GM12878 (cell line): ENCODE measurements around the gene LDB2. TPM values are rescaled to one million over a fixed set of nuclear protein-coding genes. Genes with fewer than 3 reads are reported as not detected.

Experiments used
- ATAC-seq: fragments of 200-7000 bp; cut with Tn5 transposase; 3 replicates; pipeline ENCODE4 v1.9.1; 2020; ENCODE audit warnings: mild to moderate bottlenecking, moderate library complexity
- BruUV-seq: library from RNA; stranded (reverse); fragments of 400-500 nt; replicated peaks from 2 replicates; lab custom pipeline; 2021; lab: Mats Ljungman, UMichigan
- CTCF ChIA-PET: fragments of 300-600 bp; sonication (Branson Sonifier 250); formaldehyde crosslinking; extraction: SDS; loops from one replicate; lab custom pipeline; 2021; ENCODE audit warnings: inconsistent platforms; lab: Yijun Ruan, JAX
- POLR2A ChIA-PET: fragments of 350-600 bp; formaldehyde crosslinking; extraction: SDS; loops from one replicate; lab custom pipeline; 2021; ENCODE audit warnings: inconsistent platforms; lab: Charles Lee
- RAD21 ChIA-PET: fragments of 300-600 bp; sonication (Branson Sonifier 250); formaldehyde crosslinking; loops from one replicate; lab custom pipeline; 2023; ENCODE audit warnings: antibody characterized with exemption; ENCODE audit not compliant: unreplicated experiment; lab: Charles Lee
- SMC1A ChIA-PET: fragments of 300-600 bp; sonication (Branson Sonifier 250); formaldehyde crosslinking; loops from one replicate; lab custom pipeline; 2023; ENCODE audit not compliant: unreplicated experiment, uncharacterized antibody; lab: Charles Lee
- DNase-seq: peaks from one replicate; pipeline ENCODE4 v3.0.0-alpha.2; 2011; ENCODE audit warnings: low read depth, low spot score
- FAIRE-seq: peaks from 3 replicates; lab custom pipeline; 2011; peaks lifted over from hg19 to GRCh38; lab: Jason Lieb, UNC
- H2AFZ ChIP-seq: 2 replicates; pipeline ENCODE4 v1.6.0; 2011; ENCODE audit warnings: low read depth, low read length, control low read depth; ENCODE audit not compliant: control insufficient read depth
- H3K27ac ChIP-seq: 2 replicates; pipeline ENCODE4 v1.5.1; 2011; ENCODE audit warnings: control low read depth; ENCODE audit not compliant: control insufficient read depth, insufficient read depth
- H3K27me3 ChIP-seq, 2 experiments: replicated peaks in 1 of 2; 2 replicates each; pipeline versions ENCODE4 v1.6.0 to v1.6.1; 2011; ENCODE audit warnings: low read length in 1 of 2; ENCODE audit not compliant: control insufficient read depth in 2 of 2, insufficient read depth in 2 of 2
- H3K36me3 ChIP-seq, 2 experiments: 2 replicates each; pipeline ENCODE4 v1.5.1; 2011; ENCODE audit warnings: low read length in 1 of 2; ENCODE audit not compliant: control insufficient read depth in 2 of 2, insufficient read depth in 2 of 2
- H3K4me1 ChIP-seq: 2 replicates; pipeline ENCODE4 v1.6.1; 2011; ENCODE audit warnings: mild to moderate bottlenecking, low read length, moderate library complexity, mixed read lengths; ENCODE audit not compliant: control insufficient read depth, insufficient read depth
- H3K4me2 ChIP-seq: 2 replicates; pipeline ENCODE4 v1.6.0; 2011; ENCODE audit warnings: control low read depth; ENCODE audit not compliant: control insufficient read depth, insufficient read depth
- H3K4me3 ChIP-seq: fragments of 200-600 bp; sonication (generic); 2 replicates; pipeline ENCODE4 v1.5.1; 2016
- H3K79me2 ChIP-seq: 2 replicates; pipeline ENCODE4 v1.6.0; 2011; ENCODE audit warnings: low read length; ENCODE audit not compliant: control insufficient read depth, insufficient read depth
- H3K9ac ChIP-seq: 2 replicates; pipeline ENCODE4 v1.8.0; 2011; ENCODE audit warnings: low read length, control low read depth, mixed read lengths; ENCODE audit not compliant: control insufficient read depth, insufficient read depth
- H3K9me3 ChIP-seq: replicated peaks from 3 replicates; pipeline ENCODE4 v1.5.1; 2011; ENCODE audit warnings: mild to moderate bottlenecking, low read length; ENCODE audit not compliant: control insufficient read depth, insufficient read depth
- H4K20me1 ChIP-seq: 2 replicates; pipeline ENCODE4 v1.6.0; 2011; ENCODE audit not compliant: control insufficient read depth, insufficient read depth
- BCLAF1 ChIP-seq: fragments of 450-650 bp; IDR thresholded peaks from 2 replicates; pipeline ENCODE4 v1.6.1; 2017; ENCODE audit warnings: antibody characterized with exemption, mild to moderate bottlenecking, moderate library complexity
- BRCA1 ChIP-seq: IDR thresholded peaks from 2 replicates; pipeline ENCODE4 v1.6.1; 2011; ENCODE audit warnings: low read depth, low read length, improper control_type of control experiment
- E4F1 ChIP-seq: fragments of 450-650 bp; IDR thresholded peaks from 2 replicates; pipeline ENCODE4 v1.6.1; 2018; ENCODE audit warnings: borderline replicate concordance, mild to moderate bottlenecking; ENCODE audit not compliant: partially characterized antibody
- EP300 ChIP-seq, 2 experiments: fragments of 150-350 bp in 1 of 2; IDR thresholded peaks; 2 replicates each; pipeline ENCODE4 v1.6.1; 2011 to 2012; ENCODE audit warnings: low read depth in 2 of 2, low read length in 2 of 2, borderline replicate concordance in 1 of 2, improper control_type of control experiment in 1 of 2, inconsistent platforms in 1 of 2; ENCODE audit not compliant: control insufficient read depth in 1 of 2
- MEF2B ChIP-seq: fragments of 450-650 bp; IDR thresholded peaks from 2 replicates; pipeline ENCODE4 v1.6.1; 2018; ENCODE audit warnings: mild to moderate bottlenecking, moderate library complexity; ENCODE audit not compliant: partially characterized antibody, poor library complexity, severe bottlenecking
- RELA ChIP-seq: fragments of 450-650 bp; IDR thresholded peaks from 2 replicates; pipeline ENCODE4 v1.8.0; 2014; ENCODE audit warnings: borderline replicate concordance; ENCODE audit not compliant: partially characterized antibody
- RFX5 ChIP-seq: IDR thresholded peaks from 2 replicates; pipeline ENCODE4 v1.6.1; 2011; ENCODE audit warnings: low read depth, low read length, improper control_type of control experiment
- WRNIP1 ChIP-seq: IDR thresholded peaks from 2 replicates; pipeline ENCODE4 v1.6.1; 2011; ENCODE audit warnings: low read depth, low read length, improper control_type of control experiment, borderline replicate concordance
- ZNF24 ChIP-seq: fragments of 450-650 bp; IDR thresholded peaks from 2 replicates; pipeline ENCODE4 v1.6.1; 2017; ENCODE audit warnings: antibody characterized with exemption, mild to moderate bottlenecking
- WGBS: methylation state at CpG from one replicate; pipeline ENCODE4 v1.1.6; 2016; ENCODE audit warnings: low lambda C conversion rate; ENCODE audit not compliant: insufficient replicate concordance, insufficient coverage; ENCODE audit errors: missing lambda C conversion rate; 5-methylcytosine and 5-hydroxymethylcytosine counted together
- in situ Hi-C: fragments of 300-500 bp; cut with MboI; formaldehyde crosslinking; loops from 9 replicates; pipeline ENCODE4 v1.14.3; 2018; ENCODE audit warnings: mixed read lengths
- intact Hi-C: fragments of 100-400 bp; cut with micrococcal nuclease; formaldehyde crosslinking; loops from one replicate; pipeline ENCODE4 v1.14.2; 2022; ENCODE audit not compliant: unreplicated experiment
- polyA plus RNA-seq, 11 experiments: library from polyadenylated mRNA; depleted of rRNA in 4 of 11; unstranded in 6 of 11; stranded (reverse) in 5 of 11; fragments of >200 nt; fragmentation: Nextera tagmentation in 4 of 11; fragmentation: Illumina TruSeq in 1 of 11; extraction: Ambion mirVana in 4 of 11; extraction: Trizol in 1 of 11; gene quantifications; 1 replicate in 1 of 11; 2 replicates in 10 of 11; pipeline versions ENCODE4 v1.2.1 to v1.2.3, GENCODE V29; 2011 to 2016; ENCODE audit warnings: inconsistent platforms in 2 of 11, missing spikeins in 2 of 11, low read depth in 1 of 11
- total RNA-seq, 4 experiments: library from RNA; depleted of rRNA in 3 of 4; stranded (reverse); fragments of >200 nt in 3 of 4; fragmentation: Illumina TruSeq in 1 of 4; extraction: Trizol in 1 of 4; gene quantifications; 2 replicates each; pipeline versions ENCODE4 v1.2.1 to v1.2.3, GENCODE V29; 2013 to 2021
- TF ChIP-seq, protein P1 (sequence below): IDR thresholded peaks from 2 replicates; pipeline ENCODE4 v1.6.1; 2011; ENCODE audit warnings: borderline replicate concordance, low read depth, mild to moderate bottlenecking, moderate library complexity, low read length; ENCODE audit not compliant: insufficient read depth, poor library complexity, severe bottlenecking
- TF ChIP-seq, protein P2 (sequence below): IDR thresholded peaks from 2 replicates; pipeline ENCODE4 v1.6.1; 2012; ENCODE audit warnings: low read length, inconsistent platforms
- TF ChIP-seq, protein P3 (sequence below): fragments of 450-650 bp; formaldehyde crosslinking; IDR thresholded peaks from 2 replicates; pipeline ENCODE4 v1.4.0; 2022; ENCODE audit warnings: mild to moderate bottlenecking, moderate library complexity

Gene LDB2
- total and polyA plus RNA-seq, 10 of the 15 experiments (the other 5 are each of a cell fraction or from before 2014, with no cell fraction given), result 0.15 TPM; not detected in 9

DNA sequence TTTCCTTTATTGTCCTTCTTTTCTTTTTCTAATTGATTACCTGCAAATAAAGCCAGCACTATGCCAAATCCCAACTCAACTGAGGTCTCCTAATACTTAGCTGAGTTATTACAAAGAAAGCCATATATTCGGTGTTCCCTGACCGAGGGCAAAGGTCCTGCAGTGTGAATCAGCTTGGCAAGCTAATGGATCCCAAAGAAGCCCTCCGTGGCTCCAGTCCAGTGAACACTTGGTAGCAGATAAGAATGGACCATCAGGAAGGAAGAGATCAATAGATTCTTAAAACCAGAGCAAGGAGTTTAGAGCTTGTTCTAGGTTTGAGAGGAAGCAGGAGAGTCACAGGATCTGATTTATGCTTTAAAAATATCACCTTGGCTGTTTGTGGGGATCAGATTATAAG, 8.5 kb downstream of the LDB2 start:
- Histone ChIP-seq H4K20me1 (no peaks in the 10 kb centered on the region), H3K27ac (no peak overlapping the region), H3K4me1 (no peaks in the 10 kb centered on the region), H2AFZ (no peak overlapping the region), H3K36me3 (no peaks in the 10 kb centered on the region), H3K79me2 (no peaks in the 10 kb centered on the region), H3K27me3 (no peaks in the 10 kb centered on the region), H3K9me3 (no peaks in the 10 kb centered on the region), H3K4me3 (no peak overlapping the region), H3K4me2 (no peak overlapping the region), H3K9ac (no peak overlapping the region)
- ChIA-PET CTCF (no interaction called here), SMC1A (no interaction called here), RAD21 (no interaction called here), POLR2A (no interaction called here)
- intact Hi-C loops, result no loop called here
- DNase-seq, result no peak
- in situ Hi-C loops, result loop anchor here (10.0 kb wide), 1 partner anchor 55 kb away; no protein-coding TSS in a partner anchor
- no TSS peak for BruUV-seq
- TF ChIP-seq RFX5 (no peak), MEF2B (no peak), BCLAF1 (no peak), WRNIP1 (no peak), BRCA1 (no peak), ZNF24 (no peak), EP300 (IDR thresholded peaks at IDR 0.05; ENCODE audit: borderline replicate concordance in 1 of 2, control insufficient read depth in 1 of 2, low read depth in 2 of 2, low read length in 2 of 2) (no peak), RELA (no peak), E4F1 (no peak)
- TF ChIP-seq, protein P1, sequence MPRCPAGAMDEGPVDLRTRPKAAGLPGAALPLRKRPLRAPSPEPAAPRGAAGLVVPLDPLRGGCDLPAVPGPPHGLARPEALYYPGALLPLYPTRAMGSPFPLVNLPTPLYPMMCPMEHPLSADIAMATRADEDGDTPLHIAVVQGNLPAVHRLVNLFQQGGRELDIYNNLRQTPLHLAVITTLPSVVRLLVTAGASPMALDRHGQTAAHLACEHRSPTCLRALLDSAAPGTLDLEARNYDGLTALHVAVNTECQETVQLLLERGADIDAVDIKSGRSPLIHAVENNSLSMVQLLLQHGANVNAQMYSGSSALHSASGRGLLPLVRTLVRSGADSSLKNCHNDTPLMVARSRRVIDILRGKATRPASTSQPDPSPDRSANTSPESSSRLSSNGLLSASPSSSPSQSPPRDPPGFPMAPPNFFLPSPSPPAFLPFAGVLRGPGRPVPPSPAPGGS, result no peak
- TF ChIP-seq, protein P2, sequence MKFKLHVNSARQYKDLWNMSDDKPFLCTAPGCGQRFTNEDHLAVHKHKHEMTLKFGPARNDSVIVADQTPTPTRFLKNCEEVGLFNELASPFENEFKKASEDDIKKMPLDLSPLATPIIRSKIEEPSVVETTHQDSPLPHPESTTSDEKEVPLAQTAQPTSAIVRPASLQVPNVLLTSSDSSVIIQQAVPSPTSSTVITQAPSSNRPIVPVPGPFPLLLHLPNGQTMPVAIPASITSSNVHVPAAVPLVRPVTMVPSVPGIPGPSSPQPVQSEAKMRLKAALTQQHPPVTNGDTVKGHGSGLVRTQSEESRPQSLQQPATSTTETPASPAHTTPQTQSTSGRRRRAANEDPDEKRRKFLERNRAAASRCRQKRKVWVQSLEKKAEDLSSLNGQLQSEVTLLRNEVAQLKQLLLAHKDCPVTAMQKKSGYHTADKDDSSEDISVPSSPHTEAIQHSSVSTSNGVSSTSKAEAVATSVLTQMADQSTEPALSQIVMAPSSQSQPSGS, result no peak
- TF ChIP-seq, protein P3, sequence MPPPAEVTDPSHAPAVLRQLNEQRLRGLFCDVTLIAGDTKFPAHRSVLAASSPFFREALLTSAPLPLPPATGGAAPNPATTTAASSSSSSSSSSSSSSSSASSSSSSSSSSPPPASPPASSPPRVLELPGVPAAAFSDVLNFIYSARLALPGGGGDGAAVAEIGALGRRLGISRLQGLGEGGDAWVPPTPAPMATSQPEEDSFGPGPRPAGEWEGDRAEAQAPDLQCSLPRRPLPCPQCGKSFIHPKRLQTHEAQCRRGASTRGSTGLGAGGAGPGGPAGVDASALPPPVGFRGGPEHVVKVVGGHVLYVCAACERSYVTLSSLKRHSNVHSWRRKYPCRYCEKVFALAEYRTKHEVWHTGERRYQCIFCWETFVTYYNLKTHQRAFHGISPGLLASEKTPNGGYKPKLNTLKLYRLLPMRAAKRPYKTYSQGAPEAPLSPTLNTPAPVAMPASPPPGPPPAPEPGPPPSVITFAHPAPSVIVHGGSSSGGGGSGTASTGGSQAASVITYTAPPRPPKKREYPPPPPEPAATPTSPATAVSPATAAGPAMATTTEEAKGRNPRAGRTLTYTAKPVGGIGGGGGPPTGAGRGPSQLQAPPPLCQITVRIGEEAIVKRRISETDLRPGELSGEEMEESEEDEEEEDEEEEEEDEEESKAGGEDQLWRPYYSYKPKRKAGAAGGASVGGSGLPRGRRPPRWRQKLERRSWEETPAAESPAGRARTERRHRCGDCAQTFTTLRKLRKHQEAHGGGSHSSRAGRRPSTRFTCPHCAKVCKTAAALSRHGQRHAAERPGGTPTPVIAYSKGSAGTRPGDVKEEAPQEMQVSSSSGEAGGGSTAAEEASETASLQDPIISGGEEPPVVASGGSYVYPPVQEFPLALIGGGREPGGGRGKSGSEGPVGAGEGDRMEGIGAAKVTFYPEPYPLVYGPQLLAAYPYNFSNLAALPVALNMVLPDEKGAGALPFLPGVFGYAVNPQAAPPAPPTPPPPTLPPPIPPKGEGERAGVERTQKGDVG (CRISPR knock-in tag), result no peak
- no peak for FAIRE-seq
- WGBS, result 4% methylated on average over 3 of the region's 3 CpGs
- no peak for ATAC-seq
